ENCODE results near the gene GALNT9. TPM values are rescaled to one million over a fixed set of nuclear protein-coding genes. Genes with fewer than 3 reads are reported as not detected.

GALNT9 gene
- total RNA-seq, 1 donor from 2014 or later: 4.9 TPM

- DNase-seq (ENCODE audit: low spot score in 2 of 2) (no peak), FAIRE-seq (no peak)
Measured at GRCh38 chr12:132178801-132179401, 150.5 kb downstream of the GALNT9 start.

- FAIRE-seq (no peak), DNase-seq (ENCODE audit: low spot score in 2 of 2) (no peak)
Measured at GRCh38 chr12:132178316-132178715, 151.1 kb downstream of the GALNT9 start.

- DNase-seq (ENCODE audit: low spot score in 2 of 2): no peak
Measured at GRCh38 chr12:132176920-132177551, 152.4 kb downstream of the GALNT9 start.

DNA sequence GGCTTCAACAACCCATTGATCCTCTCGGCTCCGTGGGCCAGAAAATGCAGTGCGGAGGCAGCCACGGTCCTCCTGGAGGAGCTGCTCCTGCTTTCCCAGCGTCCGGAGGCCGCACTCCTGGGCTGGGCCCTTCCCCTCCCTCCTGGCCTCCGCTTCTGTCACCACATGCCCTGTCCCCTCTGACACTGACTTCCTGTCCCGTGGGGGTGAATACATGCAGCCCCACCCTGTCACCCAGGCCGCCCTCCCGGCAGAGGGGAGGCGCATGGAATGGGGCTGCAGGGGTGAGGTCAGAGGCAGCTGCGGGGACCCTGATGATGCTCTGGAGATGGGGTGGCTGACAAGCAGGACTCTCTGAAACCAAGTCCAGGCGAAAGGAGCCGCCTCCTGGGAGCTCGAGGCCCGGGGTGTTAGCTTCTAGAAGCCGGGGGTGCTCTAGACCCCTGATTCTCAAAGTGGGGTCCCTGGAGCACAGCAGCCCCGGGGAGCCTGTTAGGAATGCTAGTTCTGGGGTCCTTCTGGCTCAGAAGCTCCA lies 152.9 kb downstream of the GALNT9 start:
- no peak for DNase-seq (ENCODE audit: low spot score in 2 of 2)

More at GRCh38 chr12:132176920-132177551, 152.4 kb downstream of the GALNT9 start:
- FAIRE-seq: no peak

DNA sequence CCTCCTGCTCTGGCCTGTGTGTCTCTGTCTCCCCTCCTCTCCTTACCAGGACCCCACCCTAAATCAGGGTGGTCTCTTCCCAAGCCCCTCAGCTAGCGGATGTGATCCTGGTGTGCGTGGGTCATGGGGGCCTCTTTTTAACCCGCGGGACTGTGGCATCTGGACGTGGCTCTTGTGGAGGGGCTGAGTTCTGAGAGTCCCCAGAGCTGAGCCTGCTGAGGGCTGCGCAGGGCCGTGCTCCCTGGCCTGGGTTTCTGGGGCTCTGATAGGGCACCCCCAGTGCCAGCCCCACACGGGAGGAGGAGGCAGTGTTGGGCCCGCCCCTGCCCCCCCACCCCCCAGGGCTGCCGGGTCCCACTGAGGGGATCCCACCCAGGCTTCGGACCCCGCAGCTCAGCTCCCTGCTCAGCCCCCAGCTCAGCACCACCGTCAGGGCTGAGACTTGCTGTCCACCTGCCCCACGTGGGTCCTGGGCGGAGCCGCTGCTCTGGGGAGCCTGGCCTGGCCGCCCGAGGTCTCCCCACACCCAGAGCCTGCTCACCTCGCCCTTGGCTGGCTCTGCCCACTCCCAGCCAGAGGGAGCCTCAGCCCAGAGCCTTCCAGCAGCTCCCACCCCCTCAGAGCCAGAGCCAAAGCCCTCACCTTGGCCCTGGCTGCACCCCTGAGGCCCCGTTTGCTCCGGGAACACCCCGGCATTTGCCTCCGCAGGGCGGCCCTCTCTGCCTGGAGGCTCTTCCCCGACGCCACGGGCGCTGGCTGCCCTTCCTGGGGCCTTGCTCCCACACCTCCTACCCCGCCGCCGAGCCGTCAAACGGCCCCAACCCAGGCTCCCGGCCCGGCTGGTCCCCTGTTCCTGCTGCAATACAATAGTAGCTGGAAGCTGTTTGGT lies 153.6 kb downstream of the GALNT9 start:
- DNase-seq (ENCODE audit: low spot score in 2 of 2) (no peak), FAIRE-seq (no peak)

More for the DNA sequence above, 152.9 kb downstream of the GALNT9 start:
- FAIRE-seq: no peak

GRCh38 chr12:132174839-132175490 lies 154.4 kb downstream of the GALNT9 start:
- DNase-seq (ENCODE audit: low spot score in 2 of 2) (no peak), FAIRE-seq (no peak)

DNA sequence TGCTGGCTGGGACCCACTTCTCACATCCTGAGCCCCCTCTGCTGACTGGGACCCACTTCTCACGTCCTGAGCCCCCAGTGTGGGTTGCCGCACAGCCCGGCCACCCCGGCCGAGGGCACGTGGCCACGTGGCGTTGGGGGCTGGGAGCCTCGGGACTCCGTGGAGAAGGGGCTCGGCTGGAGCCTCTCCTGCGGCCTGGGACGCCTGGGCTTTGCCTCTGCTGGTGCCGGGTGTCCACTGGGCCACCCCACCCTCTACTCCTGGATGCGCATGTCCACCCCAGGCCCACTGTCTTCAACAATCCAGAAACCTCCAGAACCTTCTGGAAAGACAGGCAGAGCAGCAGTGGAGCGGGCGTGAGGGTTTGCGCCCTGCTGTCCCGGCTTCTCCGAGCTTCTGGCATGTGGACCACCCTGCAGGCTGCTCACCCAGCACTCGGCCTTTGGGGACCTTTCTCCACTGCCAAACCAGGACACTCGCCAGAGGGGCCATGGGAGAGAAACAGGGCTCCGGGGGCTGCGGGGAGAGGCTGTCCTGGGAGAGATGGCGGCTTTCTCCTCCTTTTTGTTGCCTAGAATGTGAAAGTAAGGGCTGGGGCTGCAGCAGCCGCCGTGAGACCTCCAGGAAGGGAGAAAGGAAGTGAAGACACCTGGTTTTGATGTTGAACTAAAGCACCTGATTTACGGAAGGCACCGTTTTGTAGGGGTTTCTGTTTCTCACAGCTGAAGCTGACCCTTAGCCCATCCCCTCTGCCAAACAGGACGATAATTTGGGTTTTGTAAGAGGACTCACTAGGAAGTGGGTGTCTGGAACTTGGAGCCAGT lies 155.2 kb downstream of the GALNT9 start:
- DNase-seq (ENCODE audit: low spot score in 2 of 2): no peak

DNA sequence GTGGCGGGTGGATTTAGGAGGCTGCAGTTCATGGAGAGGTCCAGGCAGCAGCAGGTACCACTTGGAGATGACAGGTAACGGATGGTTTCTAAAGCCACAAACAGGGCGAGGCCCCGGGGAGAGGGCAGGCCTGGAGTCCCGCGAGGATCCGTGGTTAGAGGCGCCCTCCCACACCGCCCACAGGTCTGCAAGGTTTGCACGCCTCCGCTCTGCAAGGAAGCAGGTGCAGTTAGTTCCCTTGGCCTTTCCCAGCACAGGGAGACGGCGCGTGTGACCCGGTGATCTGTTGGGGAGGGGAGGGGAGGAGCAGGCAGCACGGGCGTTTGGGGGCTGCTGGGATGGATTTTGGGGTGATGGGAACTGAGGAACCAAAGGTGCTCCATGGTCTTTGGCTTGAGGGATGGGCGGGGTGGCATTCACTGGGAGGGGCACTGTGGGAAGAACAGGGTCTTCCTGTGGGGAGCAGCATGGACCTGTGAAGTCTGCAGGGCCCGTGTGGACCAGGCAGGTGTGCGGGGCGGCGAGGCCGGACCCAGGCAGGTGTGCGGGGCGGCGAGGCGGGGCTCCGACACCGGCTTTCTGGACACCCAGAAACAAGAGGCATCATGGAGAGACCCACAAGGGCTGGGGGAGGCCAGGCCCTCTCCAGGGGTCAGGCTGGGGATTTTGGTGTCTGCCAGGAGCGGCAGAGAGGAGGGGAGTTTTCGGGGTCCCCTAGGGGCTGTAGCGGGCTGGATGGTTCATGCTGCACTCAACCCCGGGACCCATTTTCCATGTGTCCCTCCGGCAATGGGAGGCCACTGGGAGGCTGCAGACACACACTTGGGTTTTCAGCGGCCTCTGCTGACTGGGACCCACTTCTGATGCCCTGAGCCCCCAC lies 156.0 kb downstream of the GALNT9 start:
- FAIRE-seq (no peak), DNase-seq (ENCODE audit: low spot score in 2 of 2) (no peak)

More for the DNA sequence above, 155.2 kb downstream of the GALNT9 start:
- no peak for FAIRE-seq

DNA sequence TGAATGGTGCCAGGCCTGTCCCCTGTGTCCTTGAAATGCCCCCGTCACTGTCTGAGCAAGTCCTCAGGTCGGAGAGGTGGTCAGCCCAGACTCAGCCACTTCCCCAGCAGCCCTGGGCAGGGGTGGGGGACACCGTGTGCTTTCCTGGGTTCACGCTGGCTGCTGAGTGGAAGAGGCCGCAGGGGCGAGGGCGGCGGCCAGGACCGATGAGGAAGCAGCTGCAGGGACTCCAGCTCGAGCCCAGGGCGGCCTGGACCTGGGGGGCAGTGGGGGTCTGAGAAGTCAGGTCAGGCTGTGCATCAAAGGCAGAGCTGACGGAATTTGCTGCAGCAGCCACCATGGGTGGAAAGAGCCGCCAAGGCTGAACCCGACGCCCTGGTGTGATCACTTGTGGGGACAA lies 156.8 kb downstream of the GALNT9 start:
- no peak for FAIRE-seq
- DNase-seq (ENCODE audit: low spot score in 2 of 2): no peak

GRCh38 chr12:132171968-132172521 lies 157.3 kb downstream of the GALNT9 start:
- FAIRE-seq (no peak), DNase-seq (ENCODE audit: low spot score in 2 of 2) (no peak)

DNA sequence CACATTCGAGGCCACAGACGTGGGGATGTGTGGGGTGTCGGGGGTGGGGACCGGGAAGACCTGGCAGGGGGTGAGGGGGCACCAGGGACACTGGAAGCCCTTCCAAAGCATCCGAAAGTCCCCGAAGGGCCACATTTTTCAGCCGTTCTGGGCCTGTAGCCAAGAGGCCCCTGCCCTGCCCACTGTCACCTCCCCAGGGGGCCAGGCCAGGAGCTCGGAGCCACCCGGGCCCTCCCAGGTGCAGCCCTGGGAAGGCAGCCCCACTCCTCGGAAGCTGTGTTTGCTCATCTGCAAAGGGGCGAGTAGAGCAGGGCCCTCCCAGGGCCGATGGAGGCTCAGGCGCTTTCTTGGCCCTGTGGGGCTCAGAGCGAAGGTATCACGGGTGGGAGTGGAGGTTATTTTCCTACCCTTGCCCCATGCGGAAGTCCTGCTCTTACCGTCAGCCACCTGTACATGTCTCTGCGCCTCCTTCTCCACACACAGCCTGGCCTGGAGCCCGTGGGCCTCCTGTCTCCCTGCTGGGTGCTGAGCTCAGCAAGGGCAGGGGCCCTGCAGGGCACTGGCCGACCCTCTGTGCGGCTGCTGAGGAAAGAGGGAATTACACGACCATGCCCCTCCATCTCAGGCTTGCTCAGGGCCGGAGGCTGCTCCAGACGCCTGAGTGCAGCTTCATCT lies 158.0 kb downstream of the GALNT9 start:
- FAIRE-seq (no peak), DNase-seq (ENCODE audit: low spot score in 2 of 2) (no peak)

GRCh38 chr12:132170637-132171292 lies 158.6 kb downstream of the GALNT9 start:
- FAIRE-seq: no peak
- no peak for DNase-seq (ENCODE audit: low spot score in 2 of 2)

GRCh38 chr12:132170094-132170636 lies 159.2 kb downstream of the GALNT9 start:
- DNase-seq (ENCODE audit: low spot score in 2 of 2) (no peak), FAIRE-seq (no peak)

DNA sequence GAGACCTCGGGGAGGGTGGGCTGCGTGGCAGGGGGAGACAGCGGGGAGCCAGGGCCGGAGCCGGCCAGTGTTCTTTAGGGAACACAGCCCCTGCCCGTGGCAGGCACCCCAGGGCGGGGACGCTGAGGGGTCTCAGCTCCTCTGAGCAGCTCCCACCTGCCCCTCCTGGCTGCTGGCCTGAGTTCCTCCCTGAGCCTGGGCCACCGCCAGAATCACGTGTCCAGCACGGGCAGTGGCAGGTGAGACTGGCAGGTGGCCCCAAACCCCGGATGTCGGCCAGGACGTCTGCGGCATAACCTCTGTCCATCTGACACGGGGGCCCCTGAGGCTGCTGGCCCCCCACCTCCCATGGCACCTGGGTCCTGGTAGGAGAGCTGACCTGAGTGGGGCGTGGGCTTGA lies 160.0 kb downstream of the GALNT9 start:
- FAIRE-seq (no peak), DNase-seq (ENCODE audit: low spot score in 2 of 2) (no peak)

DNA sequence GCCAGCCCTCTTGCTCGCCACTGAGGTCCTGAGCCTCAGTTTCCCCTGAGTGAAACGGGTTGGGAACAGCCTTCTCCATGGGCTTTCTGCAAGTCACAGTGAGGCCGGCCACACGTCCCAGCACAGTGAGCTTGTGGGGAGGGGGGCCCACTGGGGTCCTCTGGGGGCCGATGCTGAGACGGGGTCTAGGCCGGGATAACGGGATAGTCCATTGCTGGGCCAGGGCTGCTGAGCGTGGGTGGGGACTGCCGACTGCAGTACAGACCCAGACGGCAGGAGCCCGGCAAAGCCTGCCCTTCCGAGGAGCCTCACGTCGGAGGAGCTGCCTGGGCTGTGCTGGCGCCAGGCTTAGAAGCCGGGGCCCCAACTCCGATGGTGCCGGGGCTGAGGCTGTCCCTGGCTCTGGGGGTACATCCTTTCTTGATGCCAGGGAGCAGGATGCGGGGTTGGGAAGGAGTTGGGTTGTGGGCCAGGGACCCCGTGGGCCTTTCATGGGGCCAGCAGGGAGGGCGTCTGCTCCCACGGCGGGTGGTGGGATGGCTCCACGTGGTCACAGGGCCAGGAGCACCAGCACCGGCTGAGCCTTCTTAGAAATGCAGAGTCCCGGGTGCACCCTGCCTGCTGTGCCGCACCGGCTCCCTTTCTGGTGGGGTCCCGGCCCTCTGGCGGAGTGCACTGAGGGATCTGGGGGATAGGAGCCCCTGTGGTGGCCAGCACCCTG lies 160.9 kb downstream of the GALNT9 start:
- DNase-seq (ENCODE audit: low spot score in 2 of 2): no peak
- FAIRE-seq: no peak

DNA sequence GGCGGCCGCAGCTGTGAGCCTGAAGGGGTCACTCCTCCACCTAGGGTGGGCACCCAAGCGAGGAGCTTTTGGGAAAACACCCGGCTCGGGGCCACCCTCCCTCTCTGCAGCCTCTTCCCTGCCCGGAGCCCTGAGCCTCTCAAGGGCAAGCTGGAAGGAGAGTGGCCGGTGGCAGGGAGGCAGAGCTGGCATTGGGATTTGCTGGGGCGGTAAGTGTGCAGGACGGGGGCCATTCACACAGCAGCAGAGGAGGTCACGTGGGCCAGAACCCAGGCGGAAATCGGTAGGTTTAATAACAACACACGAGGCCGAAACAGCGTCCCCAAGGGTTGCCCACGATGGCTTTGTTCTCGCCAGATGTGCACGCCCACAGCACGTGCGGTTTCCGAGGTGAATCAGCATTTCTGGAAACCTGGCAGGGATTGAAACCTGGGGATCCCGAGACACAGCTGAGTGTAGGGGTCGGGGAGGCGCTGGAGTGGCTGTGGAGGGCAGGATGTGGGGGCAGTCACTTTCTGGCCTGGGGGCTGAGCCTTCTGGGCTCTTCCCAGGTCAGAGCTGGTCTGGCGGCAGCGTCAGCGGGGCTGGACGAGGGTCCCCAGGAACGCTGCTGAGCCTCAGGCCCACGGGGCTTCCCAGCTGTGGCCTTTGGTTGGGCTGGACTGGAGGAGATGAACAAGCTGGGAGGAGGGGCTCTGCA lies 161.6 kb downstream of the GALNT9 start:
- DNase-seq (ENCODE audit: low spot score in 2 of 2) (no peak), FAIRE-seq (no peak)

Data from frontal cortex (tissue), 4 donors.